GM18861 (cell line): Measurements from ENCODE around the gene FAM98B.

ENCODE experiments used
- ATAC-seq: cut with Tn5 transposase; IDR thresholded peaks from one replicate; pipeline ENCODE4 v1.9.1; 2021; ENCODE audit not compliant: unreplicated experiment

Gene FAM98B

GRCh38 chr15:38460543-38460942 is 6.6 kb downstream of the FAM98B start:
- no peak for ATAC-seq

DNA sequence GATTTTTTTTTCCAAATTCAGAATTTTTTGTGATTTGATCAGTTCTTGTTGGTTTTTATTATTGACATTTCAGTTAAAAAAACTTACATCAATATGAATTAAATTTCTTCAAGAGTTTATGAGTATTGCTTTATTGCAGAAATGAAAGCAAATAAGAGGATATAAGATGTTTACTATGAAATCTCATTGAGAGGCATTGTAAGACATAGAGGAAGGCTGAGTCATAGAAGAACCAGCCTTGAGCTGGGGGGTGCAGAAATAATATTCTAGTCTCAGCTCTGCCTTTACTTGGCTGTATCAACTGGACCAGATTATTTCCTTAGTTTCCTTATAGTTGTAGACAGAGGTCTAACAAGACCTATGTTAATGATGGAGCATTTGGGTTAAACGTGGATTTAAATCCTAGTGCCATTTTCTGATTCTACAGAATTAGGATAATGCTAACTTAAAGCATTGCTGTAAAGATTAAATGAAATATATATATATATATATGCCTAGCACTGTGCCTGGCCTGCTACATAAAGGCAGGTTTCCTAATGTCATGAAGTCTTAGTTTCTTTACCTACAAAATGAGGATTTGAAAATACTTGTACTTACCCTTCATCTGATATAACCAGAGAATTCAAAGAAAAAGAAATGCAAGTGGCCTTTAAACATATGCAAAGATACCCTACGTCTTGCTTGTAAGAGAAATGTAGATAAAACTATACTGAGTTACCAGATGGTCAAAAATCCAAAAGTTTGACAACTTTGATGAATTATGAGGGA is 7.3 kb downstream of the FAM98B start:
- ATAC-seq = peak; percentile 80

GRCh38 chr15:38463893-38464292 is 10.0 kb downstream of the FAM98B start:
- no peak for ATAC-seq

DNA sequence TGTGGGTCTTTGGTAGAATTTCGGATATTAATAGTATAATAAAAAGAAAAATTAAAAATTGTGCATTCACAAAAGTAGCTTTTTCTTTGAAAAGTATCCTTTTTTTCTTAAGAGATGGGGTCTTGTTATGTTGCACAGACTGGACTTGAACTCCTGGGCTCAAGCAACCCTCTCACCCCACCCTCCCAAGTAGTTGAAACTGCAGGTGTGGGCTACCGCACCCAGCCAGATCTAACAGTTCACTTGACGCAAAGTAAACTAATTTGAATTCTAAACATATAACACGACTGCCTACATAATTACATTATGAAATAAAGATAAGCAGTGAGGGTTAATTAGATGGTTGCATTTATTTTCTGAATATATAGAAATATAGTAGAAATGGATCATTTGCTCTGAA is 10.7 kb downstream of the FAM98B start:
- ATAC-seq = no peak

DNA sequence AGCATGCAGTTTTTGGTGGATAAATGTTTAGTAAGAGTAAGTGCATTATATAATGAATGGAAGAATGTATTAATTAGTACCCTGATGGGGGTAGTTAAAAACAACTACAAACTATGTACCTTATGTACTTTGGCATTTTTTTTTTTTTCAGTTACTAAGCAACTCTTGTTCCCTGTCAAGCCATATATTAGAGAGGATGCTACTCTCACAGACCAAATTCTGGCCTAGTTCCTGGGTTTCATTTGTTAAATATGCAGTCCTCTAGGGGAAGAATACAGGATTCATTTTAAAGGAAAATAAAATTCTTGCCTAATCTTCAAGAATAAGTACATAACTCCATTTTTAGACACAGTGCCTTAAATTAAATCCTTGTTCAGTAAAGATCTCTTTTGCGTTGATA is 16.9 kb downstream of the FAM98B start:
- ATAC-seq = no peak

DNA sequence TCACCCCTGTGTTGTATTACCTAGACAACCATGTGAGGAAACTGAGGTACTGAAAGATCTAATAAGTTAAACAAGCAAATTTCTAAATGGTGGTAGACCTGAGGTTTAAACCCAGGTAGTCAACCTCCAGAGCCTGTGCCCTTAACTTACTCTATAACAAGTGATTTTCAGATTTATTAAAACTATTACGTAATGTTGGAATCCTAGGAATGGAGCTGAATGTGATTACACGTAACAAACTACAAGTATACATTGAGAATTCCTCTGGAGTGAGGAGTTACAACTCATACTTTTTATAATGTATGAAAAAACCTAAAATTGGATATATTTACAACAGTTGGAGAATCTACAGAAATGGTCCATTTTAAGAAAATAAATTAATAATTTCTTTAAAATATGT is 18.0 kb downstream of the FAM98B start:
- ATAC-seq = no peak

GRCh38 chr15:38474155-38474757 is 20.3 kb downstream of the FAM98B start:
- peak; percentile 97 for ATAC-seq

- ATAC-seq = no peak
These were observed 21.4 kb downstream of the FAM98B start for GRCh38 chr15:38475361-38475760.

DNA sequence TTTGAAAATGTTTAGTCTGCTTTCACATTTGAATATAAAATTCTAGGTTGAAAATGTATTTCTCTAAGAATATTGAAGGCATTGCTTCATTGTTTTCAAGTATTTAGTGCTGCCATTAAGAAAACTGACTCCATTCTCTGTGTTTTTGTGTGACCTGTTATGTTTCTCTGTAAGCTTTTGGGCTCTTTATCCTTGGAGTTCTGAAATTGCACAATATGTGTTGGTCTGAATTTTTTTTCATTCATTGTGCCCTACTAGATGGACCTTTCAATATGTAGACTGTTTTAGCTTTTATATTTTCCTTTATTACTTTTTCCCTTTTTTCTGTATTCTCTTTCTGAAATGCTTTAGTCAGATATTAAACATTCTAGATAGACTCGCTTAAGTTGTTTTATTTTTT is 22.2 kb downstream of the FAM98B start:
- no peak for ATAC-seq

DNA sequence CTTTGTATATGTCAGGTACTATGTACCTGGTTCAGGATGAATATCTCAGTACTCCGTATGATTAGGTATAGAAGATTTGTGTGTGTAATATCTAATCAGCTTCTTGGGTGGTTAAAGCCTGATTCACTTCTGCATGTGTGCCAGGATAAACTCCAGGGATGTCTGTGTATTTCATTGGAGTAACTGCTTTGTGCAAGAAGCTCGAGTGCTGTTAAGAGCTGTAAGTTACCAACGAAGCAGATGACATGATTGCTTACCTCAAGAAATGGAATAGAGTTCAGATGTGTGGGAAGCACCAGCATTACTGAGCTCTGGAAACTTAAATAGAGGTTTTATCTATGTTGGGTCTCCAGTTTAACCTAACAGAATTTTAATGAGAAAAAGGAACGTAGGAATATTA is 23.7 kb downstream of the FAM98B start:
- ATAC-seq = no peak

- ATAC-seq = no peak
These were observed 25.3 kb downstream of the FAM98B start for GRCh38 chr15:38479266-38479665.

- no peak for ATAC-seq
These were observed 25.8 kb downstream of the FAM98B start for GRCh38 chr15:38479756-38480155.

DNA sequence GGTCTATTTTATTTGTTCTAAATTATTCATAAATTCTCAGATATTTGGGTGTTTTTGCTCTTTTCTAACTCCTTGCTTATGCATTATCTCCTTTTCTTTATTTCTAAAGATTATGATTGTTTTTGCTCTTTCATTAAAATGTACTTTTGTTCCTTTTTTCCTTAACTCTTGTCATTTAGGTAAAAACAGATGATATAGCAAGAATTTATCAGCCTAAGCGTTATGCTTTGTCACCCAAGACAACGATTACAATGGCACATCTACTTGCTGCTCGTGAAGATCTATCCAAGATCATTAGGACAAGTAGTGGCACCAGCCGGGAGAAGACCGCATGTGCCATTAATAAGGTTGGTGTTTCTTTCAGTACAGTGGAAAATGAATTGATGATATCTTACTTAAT is 27.2 kb downstream of the FAM98B start:
- ATAC-seq = no peak

DNA sequence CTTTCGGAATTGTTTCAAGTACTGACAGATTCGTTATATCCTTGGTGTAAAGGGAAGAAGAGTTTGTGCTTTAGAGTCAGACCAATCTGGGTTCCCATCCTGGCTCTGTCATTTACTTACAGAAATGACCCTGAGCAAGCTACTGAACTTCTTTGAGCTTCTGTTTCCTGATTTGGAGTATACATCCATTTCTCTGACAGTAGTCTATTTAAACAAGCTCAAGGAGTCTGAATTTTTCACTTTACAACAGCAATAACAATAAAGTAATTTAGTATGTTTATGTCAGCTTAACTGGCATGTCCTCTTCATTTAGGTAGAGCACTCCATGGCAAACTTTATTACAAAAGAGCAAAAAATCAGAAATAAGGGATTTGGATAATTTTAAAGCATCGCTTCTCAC is 27.8 kb downstream of the FAM98B start:
- ATAC-seq = no peak

DNA sequence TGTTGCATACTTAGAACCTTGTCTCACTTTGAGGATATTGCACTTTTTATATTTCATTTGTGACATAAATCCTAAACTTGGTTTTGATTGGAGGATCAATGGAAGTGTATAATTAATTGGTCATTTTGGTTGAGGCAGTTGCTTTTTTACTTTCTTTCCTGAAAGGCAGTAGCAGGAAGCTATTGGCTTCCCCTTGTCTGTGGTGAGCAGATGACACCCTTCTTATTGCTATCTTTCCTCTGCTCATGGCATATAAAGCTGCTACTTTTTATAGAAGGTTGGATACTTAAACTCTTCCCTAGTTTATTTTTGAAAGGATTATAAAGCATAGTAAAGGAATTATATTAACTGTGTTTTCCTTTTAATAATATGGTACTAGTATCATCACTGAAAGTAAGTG is 28.6 kb downstream of the FAM98B start:
- no peak for ATAC-seq

DNA sequence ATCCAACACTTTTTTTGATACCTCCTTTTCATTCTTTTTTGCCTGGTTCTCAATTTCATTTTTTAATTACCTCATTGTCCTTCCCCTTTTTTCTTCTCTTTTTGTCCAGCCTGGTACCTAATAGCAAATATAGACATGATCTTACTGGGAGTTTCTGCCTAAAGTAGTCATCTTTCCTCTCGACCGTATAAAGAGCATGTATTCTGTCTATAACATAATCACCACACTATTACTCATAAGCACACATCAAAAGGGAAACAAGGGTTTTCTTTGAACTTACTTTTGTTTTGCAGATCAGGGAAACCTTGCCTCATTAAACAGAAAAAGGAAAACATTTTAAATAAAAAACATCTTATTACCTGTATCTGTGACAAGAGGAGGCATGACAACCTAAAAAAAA is 33.0 kb downstream of the FAM98B start:
- ATAC-seq = no peak

GRCh38 chr15:38487378-38487777 is 33.5 kb downstream of the FAM98B start:
- no peak for ATAC-seq

DNA sequence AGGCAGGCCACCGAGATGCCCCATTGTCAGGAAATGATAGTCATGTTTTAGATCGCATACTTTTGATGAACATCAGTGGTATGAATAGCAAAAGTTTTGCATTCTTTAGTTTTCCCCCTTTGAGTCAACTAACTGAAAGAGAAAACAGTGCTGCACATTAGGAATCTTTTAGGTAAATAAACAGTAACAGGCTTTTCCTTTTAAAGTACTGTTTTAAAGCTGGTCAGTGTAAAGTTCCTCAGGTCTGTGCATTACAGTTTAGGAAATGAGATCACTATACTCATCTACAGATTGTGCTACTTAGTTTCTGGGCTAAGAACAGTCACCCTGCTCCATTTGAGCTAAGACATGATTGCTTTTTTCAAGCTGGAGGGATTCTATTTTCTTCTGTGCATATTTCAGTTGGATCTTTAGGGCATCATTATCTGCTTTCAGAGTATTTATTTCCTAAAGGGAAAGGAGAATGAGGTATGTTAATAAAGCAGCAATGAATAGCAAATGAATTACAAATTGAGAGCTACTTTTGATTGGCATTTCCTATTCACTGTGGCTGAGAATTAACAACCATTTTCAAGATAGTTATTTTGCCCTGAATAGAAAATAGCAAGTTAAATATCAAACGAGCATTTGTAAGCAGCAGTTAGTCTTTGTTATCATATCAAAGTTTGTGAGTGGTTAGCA is 36.5 kb downstream of the FAM98B start:
- ATAC-seq = no peak

GRCh38 chr15:38496151-38496550 is 42.2 kb downstream of the FAM98B start:
- no peak for ATAC-seq

DNA sequence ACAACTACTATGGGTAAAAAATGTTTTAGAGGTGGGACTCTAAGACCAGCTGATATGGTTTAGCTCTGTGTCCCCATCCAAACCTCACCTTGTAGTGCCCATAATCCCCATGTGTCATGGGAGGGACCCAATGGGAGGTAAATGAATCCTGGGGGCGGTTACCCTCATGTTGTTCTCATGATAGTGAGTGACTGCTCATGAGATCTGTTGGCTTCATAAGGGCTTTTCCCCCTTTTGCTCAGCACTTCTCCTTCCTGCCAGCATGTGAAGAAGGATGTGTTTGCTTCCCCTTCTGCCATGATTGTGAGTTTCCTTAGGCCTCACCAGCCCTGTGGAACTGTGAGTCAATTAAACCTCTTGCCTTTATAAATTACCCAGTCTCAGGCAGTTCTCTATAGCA is 45.7 kb downstream of the FAM98B start:
- no peak for ATAC-seq

GRCh38 chr15:38503496-38503895 is 49.6 kb downstream of the FAM98B start:
- no peak for ATAC-seq
